Stimulated activated CD4-positive, alpha-beta T cell treated with anti-CD3 and anti-CD28 coated beads, Interleukin-4, amount 100 ng/mL, for 24 hours (primary cell): Measurements from ENCODE around the gene ADGRA1.
"Not testable (repeated sequence)": the region's sequence is repeated elsewhere in the genome, so short reads cannot be mapped to it uniquely, and the experiment has no call there.

ENCODE experiments used
- DNase-seq: peaks from one replicate; pipeline ENCODE4 v3.0.0-alpha.2; 2020

ADGRA1 gene

DNA sequence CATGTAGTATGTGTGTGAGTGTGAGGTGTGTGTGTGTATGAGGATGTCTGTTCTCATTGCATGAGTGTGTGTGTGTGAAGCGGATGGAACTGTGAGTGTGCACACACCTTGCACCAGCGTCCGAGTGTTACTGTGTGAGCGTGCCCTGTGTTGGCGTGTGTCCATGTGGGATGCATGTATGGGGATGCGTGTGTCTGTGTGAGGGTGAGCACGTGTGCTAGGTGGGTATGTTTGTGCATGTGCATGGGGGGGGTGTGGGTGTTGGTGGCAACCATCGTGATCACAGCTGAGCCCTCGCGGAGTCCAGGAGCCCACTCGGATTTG lies 78.7 kb downstream of the ADGRA1 start:
- no peak for DNase-seq

DNA sequence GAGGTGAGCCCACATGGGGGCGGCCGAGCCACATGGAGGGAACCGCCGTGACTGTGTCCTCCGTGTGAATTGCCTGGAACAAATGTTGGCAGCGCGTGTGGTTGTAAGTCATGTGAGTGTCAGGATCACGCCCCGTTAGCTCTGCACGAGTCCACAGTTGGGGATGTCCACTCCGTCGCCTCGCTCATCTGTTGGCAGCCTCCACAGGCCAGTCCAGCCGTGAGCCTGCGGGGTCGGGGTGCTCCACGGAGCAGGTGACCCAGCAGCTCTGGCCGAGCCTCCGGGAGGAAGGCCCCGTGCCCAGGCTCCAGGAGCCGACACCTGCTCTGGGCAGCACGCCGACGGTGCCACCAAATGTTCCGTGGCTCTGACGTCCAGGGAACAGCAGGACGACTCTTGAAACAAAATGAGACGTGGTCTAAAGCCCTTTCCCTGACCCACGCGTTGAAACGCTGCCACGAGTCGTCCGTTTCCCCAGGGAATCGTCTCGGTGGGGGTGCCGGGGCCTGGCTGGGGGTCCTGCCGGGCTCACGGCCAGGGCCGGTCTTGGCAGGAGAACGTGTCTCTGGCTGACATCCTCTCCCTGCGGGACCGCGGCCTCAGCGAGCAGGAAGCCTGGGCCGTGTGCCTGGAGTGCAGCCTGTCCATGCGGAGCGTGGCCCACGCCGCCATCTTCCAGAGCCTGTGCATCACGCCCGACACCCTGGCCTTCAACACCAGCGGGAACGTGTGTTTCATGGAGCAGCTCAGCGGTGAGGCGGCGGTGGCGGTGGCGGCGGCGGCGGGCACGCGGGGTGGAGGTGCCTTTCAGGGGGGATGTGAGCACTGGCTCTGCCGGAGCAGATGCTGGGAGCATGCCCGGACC lies 79.3 kb downstream of the ADGRA1 start:
- no peak for DNase-seq

DNA sequence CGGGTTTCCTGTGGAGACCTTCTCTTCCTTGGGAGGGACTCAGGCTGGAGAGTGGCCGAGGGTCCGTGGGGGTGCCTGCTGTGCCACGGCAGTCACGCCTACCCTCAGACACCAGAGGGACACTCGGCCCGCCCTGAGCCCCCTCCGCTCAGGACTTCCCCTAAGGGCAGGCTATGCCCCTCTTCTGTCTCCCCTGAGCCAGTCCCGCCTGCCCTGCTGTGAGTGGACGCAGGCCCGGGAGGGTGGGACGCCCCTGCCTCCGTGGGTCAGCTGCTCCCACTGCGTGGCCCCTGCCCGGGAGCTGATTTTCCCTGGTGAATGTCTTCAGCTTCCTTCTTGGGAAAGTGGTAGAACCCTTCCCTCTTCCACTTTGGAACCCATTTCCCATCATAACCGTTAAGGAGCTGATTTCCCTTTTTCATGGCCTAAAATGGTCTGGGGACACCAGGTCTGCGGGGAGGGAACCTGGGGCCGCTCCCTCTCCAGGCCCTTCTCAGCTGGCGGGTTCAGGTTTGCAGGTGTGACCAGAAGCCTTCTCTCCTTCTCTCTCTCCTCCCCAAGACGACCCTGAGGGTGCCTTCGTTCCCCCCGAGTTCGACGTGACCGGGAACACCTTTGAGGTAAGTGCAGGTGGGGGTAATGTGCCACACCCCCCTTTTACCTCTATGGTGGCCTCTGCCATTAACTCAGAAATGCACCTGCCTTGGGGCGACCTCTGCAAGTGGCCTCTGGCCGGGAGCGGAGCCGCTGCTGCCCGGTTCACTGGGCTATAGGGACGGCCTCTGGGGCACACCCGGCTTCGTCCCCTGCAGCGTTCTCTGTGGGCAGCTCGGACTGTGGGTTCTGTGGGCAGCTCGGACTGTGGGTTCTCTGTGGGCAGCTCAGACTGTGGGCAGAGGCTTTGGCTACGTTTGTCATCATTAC lies 80.2 kb downstream of the ADGRA1 start:
- no peak for DNase-seq

DNA sequence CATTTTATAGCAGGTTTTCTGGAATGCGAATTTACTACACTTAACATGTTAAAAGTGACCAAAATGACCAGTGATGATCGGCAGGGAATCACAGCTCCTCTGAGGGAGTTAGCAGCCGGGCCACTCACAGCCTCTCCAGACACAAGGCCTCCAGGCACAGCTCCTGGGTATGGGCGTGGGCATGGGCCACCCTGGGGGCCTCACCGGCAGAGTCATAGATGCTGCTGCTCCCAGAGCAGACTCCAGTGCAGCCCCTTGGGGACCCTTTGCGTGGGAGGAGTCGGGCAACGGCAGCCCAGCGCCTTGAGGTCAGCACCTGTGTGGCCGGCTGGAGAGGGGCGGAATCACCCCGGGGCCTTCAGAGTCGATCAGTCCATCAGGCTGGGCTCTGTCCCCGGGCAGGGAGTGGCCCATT lies 80.9 kb downstream of the ADGRA1 start:
- DNase-seq, result no peak

DNA sequence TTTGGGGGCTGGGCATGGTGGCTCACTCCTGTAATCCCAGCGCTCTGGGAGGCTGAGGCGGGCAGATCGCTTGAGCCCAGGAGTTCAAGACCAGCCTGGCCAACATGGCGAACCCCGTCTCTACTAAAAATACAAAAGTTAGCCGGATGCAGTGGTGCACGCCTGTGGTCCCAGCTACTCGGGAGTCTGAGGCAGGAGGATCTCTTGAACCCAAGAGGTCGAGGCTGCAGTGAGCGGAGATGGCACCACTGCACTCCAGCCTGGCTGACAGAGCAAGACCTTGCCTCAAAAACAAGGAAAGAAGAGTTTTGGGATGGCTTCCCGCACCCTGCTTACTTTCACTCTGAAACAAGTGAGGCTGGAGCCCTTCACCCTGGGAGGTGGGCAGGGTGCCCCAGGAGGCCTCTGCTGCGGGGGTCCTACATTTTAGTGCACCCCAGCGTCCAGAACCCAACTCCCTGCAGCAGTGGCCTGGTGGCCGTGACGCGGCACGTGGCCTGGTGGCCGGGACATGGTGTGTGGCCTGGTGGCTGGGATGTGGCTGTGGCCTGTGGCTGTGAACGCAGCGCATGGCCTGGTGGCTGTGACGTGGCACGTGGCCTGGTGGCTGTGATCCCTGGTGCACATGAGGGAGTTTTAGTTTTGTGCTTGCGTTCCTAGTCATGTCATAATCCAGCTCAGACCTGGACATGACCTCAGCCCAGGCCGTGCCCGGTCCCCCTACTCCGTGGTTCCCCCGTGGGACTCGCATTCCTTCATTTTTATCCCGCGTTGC lies 81.6 kb downstream of the ADGRA1 start:
- no peak for DNase-seq

DNA sequence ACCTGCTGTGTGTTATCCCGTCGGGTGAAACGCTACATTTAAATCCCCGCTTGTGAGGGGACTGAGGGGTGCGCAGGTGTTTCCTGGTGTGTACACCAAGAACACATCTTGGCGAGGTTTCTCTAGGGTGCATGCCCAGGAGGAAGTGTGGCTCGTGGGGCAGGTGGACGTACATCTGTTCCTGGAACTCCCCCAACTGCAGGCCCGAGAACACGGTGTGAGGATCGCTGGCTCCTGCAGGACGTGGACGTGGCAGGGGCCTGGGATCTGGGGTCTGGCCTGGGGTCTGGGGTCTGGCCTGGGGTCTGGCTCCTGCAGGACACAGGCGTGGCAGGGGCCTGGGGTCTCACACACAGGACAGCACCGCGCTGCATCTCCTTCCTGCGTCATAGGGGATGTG lies 82.4 kb downstream of the ADGRA1 start:
- DNase-seq, result no peak

DNA sequence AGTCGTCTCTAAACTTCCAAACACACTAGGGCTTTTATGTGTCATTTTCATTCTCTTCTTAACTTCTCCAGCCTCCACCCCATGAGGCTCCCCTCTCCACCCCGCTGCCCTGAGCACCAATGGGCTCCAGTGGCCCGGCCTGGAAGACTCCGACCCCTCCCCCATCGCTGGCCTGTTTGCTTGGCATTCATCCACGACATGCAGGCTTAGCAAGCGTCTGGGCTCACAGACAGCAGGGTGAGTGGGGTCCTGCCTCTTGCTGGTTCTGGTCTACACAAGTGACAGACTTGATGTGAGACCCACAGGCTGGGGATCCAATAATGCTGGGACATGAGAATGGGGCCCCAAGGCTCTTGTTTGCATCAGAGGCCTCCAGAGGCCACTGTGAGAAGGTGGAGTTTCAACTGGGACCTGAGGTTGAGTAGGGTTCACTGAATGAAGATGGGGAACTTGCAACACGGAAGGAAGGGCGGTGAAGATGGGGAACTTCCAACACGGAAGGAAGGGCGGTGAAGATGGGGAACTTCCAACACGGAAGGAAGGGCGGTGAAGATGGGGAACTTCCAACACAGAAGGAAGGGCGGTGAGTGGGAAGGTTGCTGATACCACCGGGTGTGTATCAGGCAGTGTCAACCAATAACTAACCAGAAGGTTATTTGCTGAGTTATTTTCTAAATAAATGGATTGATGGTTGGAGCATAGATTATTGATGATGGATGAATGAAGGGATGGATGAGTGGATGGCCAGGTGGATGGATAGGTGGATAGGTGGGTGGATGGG lies 86.3 kb downstream of the ADGRA1 start:
- no peak for DNase-seq

DNA sequence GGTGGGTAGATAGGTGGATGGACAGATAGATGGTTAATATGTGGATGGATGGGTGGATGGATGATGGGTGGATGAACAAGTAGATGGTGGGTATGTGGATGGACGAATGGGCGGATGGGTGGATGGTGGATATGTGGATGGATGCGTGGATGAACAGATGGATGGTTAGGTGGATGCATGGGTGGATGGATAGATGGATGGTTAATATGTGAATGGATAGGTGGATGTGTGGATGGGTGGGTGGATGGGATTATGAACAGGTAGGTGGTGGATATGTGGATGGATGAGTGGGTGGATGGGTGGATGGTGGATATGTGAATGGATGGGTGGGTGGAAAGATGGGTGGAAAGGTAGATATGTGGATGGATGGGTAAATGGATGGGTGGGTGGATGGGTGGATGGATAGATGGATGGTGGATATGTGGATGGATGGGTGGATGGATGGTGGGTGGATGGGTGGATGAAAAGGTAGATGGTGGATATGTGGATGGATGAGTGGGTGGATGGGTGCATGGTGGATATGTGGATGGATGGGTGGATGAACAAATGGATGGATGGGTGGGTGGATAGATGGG lies 87.1 kb downstream of the ADGRA1 start:
- DNase-seq, result no peak

DNA sequence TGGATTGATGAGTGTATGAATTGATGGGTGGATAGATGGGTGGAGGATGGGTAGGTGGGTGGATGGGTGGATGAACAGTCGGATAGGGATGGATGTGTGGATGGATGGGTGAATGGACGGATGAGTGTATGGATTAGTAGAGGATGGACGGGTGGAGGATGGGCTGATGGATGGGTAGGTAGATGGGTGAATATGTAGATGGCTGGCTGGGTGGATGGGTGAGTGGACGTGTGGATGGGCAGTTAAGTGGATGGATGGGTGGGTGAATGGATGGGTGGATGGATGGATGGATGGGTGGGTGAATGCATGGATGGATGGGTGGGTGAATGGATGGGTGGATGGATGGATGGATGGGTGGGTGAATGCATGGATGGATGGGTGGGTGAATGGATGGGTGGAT lies 87.9 kb downstream of the ADGRA1 start:
- DNase-seq, result not testable (repeated sequence)

DNA sequence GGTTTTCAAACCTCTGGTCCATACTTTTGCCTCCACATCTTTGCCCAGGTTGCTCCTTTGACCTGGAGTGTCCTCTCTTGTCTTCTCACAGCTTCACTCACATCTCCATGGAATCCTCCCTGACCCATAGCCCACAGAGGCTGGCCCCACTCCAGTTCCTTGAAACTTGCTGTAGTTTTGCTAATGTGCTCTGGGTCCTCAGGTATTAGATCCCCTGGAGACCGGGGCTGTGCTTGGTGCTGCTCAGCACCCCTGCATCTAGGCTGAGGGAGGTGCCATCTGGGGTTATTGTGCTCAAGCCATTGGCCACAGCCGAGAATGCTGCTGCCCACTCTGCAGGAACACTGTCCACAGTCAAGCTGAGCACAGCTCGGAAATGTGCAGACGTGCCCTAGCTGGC lies 88.8 kb downstream of the ADGRA1 start:
- DNase-seq, result no peak

DNA sequence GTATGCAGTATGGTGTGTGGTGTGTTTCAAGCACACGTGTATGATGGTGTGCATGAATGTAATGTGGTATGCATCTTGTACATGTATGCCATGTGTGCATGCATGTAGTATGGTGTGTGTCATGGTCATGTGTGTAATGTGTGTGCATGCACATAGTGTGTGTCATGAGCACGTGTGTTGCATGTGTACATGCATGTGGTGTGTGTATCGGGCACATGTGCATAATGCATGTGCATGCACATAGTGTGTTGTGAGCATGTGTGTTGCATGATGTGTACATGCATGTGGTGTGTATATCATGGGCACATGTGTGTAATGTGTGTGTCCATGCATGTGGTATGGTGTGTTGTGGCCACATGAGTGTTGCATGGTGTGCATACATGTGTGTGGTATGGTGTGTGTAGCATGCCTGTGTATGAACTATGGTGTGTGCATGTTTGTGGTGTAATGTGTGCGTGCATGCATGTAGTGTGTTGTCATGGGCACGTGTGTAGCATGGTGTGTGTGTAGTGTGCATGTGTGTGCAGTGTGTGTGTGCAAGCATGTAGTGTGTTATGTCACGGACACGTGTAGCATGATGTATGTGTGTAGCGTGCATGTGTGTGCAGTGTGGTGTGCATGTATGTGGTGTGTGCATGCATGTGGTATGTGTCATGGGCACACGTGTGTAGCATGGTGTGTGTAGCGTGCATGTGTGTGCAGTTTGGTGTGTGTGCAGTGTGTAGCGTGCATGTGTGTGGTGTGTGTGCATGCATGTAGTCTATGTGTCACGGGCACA lies 89.8 kb downstream of the ADGRA1 start:
- no peak for DNase-seq

DNA sequence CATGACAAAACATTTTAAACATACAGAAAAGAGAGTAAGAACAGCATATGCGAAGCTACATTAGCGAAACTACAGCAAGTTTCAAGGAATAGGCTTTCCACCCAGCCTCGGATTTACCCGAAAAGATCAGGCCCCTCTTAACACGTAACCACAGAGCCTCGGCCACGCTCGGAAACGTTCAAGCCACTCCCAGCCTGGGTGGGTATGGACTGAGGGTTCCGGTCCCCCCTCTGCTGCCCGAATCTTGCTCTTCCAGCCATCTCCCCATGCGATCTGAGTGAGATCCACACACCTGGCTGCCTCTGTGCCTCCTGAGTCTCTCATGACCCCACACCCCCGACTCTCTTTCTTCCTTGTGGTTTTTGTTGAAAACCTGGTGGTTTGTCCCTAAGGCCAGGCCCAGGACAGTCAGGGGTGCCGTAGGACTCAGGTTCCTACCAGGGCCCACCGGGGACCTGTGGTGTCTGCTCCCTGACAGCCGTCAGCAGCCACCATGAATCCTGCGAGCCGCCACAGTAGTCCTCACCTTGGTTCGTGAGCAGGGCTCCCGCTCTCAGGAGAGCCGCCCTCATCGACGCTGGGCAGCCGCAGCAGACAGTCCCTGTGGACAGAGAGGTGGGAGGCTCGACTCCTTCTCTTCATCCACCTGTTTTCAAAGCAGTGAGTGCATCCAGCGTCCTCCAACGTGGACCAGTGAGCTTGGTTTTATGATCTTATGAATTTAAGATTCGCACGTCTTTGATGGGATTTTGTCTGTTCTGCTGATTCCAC lies 90.8 kb downstream of the ADGRA1 start:
- DNase-seq, result no peak

DNA sequence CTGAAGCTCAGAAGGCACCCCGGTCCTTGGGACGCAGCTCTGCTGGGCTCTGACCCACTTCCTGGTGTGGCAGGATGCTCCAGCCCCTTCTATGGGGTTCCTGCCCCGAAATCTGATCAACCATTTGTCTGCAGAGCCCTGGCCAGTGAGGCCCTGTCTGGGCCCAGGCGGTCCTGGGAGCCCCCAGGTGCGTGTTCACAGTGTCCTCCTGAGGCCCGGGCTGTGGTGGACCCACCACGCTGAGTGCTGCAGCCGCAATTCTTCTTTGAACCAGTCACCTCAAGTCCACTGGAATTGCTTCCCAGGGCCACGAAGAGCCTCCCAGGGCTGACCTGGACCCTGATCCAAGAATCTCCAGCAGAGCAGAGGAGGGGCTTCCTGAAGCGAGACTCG lies 91.4 kb downstream of the ADGRA1 start:
- no peak for DNase-seq

DNA sequence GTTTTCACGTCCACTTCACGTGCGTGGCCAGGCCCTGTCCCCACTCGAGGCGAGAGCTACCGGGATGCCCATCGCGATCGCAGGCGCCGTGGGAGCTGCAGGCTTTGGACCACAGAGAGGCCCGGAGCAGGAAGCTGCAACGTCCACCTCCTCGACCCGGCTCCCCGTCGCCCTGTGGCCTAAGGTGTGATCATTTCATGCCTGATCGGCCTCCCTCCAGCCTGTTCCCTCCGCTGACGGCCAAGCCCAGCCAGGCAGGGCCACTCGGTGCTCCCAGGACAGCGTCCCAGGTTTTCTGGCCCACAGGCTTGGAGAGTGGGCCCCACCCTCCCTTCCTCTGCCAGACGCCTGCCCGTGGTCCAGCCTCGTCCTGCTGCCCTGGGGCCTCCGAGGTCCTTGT lies 91.9 kb downstream of the ADGRA1 start:
- DNase-seq, result no peak

DNA sequence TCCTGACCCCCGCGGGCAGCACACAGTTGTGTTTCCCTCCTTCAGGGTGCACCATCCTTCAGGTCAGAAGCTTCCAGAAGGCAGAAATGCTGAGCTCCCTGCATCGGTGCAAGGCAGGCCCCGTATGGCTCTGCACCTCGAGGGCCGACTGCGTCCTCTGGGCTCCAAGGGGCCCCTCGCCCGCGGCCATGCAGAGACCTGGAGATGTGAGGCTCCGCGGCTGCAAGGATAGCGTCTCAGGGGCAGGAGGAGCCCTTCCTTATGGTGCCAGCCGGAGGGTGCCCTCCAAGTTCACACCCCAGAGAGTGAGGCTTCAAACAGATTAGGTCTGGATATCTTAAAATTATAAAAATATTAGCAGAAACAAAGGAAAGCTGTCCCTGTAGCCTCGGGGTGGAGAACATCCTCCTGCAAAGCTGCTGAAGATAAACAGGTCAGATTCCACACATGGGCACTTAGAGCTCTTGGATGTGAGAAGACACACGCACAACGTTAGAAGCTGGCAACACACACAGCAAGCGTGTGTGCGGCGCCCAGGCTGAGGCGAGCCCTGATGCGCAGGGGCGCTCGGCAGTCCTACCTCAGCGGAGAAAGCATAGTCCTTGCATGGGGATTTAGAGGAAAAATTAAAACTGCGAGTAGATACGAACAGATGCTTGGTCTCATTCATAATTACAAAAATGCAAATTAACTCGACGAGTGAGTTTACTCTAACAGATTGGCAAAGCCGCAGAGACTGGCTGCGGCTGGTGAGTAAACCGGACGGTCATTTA lies 92.7 kb downstream of the ADGRA1 start:
- no peak for DNase-seq

DNA sequence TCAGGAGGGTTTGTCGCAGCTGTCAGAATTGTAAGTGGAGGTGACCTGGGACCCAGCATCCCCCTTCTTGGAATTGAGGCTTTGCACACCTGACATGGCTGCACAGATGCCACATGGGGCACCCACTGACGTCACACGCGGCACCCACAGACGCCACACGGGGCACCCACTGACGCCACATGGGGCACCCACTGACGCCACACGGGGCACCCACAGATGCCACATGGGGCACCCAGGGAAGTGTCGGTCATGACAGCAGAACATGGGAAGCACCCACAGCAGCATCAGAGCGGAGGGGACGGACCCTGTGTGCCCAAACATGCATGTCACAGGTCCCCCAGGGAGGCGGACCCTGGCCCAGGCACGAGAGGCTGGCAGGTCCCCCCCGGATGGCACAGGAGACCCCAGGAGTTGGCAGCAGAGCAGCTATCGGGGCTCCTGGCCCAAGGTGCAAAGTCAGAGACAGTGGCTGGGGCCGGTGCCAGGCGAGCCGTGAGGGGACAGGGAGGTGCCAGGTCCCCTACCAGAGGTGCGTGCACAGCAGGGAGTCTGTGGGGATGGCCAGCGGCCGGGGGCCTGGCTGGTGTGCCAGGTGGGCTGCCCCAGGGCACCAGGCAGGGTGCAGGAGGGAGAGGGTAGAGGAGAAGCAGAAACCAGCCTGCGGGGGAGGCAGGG lies 93.4 kb downstream of the ADGRA1 start:
- DNase-seq, result no peak
